Measurements from ENCODE around the gene TPST1.
"Not testable (repeated sequence)": the region's sequence is repeated elsewhere in the genome, so short reads cannot be mapped to it uniquely, and the experiment has no call there.

TPST1 gene

GRCh38 chr7:66188645-66189044 is 16.5 kb upstream of the TPST1 start:
- no peak for DNase-seq (ENCODE audit: low read depth)

DNA sequence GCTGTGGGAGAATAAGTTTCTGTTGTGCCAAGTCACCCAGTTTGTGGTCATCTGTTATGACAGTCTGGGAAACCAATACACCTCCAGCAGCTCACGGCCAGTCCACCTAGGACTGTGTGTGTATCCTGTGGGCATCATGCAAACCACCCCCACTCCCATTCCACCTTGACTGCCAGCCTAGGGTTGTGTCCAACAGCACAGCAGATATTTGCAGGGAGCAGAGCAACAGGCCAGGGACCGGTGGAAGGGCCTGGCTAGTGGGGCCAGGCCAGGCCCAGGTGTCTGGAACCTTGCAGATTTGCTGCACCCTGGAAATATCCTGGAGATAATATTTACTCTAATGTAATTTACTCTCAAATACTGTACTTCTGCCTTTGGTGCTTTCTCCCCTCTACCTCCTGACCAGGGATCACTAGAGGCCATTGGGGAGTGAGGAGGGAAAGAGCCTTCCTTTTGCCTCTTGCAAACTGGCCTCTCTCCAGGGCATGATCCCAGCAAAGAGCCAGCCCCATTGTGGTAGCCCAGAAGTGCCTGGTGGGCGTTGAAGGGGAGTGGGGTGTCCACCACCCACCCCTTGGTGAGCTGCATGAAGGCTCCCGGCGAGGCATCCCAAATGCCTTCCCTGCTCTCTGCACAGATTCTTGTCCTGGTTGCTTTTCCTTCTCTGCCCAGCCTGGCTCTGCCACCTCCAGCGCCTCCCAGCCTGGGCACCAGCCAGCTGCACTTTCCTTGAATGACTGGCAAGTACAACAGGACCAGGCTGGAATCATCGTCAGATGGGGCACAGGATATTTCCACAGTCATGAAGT is 15.2 kb upstream of the TPST1 start:
- no peak for DNase-seq (ENCODE audit: low read depth)

- DNase-seq (ENCODE audit: low read depth): no peak
Observed at GRCh38 chr7:66190504-66190857, 14.7 kb upstream of the TPST1 start.

DNA sequence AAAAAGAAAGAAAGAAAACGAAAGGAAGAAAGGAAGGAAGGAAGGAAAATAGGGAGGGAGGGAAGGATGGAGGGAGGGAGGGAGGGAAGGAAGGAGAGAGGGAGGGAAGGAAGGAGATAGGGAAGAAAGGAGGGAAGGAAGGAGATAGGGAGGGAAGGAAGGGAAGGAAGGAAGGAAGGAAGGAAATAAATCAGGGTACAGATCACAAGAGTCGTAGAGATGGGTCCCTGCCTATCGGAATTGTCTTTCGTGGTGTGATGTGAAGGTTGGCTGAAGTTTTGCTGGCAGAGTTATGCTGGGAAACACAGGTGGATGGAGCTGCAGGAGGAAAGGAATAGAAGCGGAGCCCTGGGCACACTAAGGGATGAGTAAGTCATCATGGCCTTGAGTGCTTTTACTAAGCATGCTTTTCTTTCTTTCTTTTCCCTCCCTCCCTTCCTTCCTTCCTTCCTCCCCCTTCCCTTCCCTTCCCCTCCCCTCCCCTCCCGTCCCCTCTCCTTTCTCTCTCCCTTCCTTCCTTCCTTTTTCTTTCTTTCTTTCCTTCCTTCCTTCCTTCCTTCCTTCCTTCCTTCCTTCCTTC is 11.9 kb upstream of the TPST1 start:
- DNase-seq (ENCODE audit: low read depth): no peak

GRCh38 chr7:66198469-66198868 is 6.7 kb upstream of the TPST1 start:
- DNase-seq (ENCODE audit: low read depth): no peak

GRCh38 chr7:66198956-66199355 is 6.2 kb upstream of the TPST1 start:
- no peak for DNase-seq (ENCODE audit: low read depth)

DNA sequence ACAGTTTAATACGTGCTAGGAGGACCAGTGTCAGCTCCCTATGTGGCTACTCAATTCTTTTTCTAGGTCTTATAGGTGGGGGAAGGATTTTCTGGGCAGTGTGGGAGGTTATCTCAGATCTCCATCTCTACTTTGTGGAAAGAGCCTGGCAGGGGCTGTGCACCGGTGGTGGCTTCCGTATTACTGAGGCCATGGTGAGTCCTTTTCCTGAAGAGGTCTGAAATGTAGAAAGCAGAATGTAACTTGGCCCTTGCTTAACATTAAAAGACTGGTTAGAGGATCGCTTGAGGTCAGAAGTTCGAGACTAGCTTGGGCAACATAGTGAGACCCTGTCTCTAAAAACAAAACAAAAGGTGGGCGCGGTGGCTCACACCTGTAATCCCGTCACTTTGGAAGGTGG is 2.7 kb upstream of the TPST1 start:
- DNase-seq (ENCODE audit: low read depth): no peak

DNA sequence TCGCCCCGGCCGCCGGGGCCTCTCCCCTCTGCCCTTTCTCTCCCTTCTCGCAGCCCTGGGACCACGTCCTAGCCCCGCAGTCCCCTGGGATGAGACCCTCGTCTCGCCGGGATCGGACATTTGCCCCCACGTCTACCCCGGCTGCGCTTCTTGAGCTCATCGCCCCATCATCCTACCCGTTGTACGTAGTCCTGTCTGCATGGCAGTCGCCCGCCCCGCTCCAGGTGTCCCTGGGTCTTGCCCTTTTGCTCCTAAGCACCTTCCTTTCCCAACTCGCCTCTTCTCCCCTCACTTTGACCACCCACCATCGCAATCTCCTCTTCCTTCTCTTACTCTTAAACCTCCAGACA is 582 bp downstream of the TPST1 start:
- no peak for DNase-seq (ENCODE audit: low read depth)

- DNase-seq (ENCODE audit: low read depth): no peak
Observed at GRCh38 chr7:66206119-66206933, 1.2 kb downstream of the TPST1 start.

DNA sequence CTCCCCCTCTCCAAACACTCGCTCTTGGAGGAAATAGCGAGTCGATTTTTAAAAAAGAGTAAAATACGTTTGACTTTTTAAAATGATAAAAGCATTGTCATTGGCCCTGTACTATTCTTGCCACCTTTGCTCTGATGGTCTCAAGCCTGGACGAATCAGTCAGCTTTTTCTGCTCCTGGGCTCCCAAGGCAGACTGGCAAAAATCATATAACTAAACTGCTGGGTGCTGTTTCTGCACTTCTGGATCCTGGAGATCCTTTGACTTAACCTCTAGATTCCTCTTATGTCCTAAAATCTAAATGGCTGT is 1.8 kb downstream of the TPST1 start:
- DNase-seq (ENCODE audit: low read depth): no peak

- no peak for DNase-seq (ENCODE audit: low read depth)
Observed at GRCh38 chr7:66207540-66207939, 2.4 kb downstream of the TPST1 start.

GRCh38 chr7:66211429-66211828 is 6.3 kb downstream of the TPST1 start:
- DNase-seq (ENCODE audit: low read depth): no peak

DNA sequence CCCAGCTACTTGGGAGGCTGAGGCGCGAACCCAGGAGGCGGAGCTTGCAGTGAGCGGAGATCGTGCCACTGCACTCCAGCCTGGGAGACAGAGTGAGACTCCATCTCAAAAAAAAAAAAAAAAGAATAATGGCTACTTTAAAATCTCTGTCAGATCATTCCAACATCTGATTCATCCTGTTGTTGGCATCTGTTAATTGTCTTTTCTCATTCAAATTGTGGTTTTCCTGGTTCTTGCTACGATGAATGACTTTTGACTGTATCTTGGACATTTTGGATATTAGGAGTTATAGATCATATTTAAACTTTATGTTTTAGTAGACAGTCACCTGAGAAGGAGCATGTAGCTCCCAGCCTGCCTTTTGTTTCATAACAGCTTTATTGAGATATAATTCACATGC is 8.5 kb downstream of the TPST1 start:
- DNase-seq (ENCODE audit: low read depth): no peak

- no peak for DNase-seq (ENCODE audit: low read depth)
Observed at GRCh38 chr7:66216687-66217086, 11.6 kb downstream of the TPST1 start.

DNA sequence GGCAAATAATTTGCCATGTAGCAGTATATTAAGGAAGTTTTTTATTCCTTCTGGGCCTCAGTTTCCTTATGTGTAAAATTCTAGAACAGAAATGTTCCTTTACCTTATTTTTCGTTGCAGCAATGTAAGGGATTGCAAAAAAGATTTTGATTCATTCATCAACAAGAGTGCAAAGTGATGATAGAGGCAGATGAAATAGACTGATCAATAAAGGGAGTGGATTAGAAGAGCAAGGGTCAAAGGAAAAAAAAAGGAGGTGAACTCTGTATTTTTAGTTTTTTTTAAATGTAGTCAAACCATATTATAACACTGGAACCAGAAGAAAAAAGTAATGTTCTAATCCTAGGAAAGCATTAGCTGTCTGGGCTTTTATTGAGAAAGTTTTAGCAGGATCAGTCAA is 14.7 kb downstream of the TPST1 start:
- DNase-seq (ENCODE audit: low read depth): no peak

GRCh38 chr7:66221442-66221841 is 16.3 kb downstream of the TPST1 start:
- no peak for DNase-seq (ENCODE audit: low read depth)

GRCh38 chr7:66227808-66228207 is 22.7 kb downstream of the TPST1 start:
- no peak for DNase-seq (ENCODE audit: low read depth)

DNA sequence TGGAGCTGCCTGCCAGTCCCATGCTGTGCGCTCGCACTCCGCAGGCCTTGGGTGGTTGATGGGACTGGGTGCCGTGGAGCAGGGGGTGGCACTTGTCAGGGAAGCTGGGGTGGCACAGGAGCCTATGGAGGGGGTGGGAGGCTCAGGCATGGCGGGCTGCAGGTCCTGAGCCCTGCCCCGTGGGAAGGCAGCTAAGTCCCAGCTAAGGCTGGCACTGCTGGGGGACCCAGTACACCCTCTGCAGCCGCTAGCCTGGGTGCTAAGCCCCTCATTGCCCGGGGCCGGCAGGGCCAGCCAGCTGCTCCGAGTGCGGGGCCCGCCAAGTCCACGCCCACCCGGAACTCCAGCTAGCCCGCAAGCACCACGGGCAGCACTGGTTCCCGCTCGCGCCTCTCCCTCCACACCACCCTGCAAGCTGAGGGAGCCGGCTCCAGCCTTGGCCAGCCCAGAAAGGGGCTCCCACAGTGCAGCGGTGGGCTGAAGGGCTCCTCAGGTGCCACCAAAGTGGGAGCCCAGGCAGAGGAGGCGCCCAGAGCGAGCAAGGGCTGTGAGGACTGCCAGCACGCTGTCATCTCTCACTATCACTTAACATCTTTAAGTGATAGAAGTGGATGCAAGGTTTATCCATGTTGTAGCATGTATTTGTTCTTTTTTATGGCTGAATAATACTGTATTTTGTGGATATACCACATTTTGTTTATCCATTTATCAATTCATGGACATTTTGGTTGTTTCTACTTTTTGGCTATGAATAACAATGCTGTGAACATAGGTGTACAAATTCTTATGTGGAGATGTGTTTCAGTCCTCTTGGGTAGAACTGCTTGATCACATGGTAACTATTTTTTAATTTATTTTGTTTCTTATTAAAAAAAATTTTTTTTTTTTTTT is 26.4 kb downstream of the TPST1 start:
- DNase-seq (ENCODE audit: low read depth): not testable (repeated sequence)

DNA sequence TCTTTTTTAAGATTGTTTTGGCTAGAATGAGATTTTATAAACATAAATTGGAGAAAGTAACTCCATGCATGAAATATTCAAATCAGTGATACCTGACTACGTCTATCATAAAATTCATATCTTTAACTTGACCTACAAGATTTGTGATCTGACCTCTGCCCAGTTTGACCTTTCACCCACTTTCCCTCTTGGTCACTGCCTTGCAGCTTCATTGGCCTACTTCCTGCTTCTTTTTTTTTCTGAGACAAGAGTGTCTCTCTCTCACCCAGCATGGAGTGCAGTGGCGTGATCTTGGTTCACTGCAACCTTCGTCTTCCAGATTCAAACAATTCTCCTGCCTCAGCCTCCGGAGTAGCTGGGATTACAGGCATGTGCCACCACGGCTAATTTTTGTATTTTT is 28.5 kb downstream of the TPST1 start:
- DNase-seq (ENCODE audit: low read depth): no peak

DNA sequence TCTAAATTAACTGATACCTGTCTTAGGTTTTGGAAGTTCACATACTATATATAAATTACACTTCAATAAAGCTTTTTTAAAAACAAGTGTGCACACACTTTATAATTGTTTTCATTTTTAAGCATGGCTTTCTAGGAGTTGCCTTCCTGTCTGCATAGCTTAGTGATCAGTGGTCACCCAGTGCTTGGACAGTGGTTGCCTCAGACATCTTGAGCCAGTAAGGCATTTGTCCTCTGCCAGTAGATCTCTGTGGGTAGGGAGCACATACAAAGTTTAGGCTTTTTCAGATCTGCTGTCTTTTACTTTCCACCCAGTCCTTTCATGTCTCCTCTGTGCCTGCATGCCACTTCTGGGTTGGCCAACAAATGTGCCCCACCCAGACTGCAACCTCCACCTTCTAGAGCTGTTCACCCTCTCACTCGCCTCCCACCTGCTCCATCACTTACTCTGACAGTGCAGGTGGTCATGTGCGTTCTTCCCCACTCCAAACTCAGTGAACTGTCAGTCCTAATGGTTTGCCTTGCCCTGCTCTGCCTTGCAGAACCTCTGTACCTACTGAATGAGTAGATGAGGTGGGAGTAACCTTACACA is 31.7 kb downstream of the TPST1 start:
- no peak for DNase-seq (ENCODE audit: low read depth)

DNA sequence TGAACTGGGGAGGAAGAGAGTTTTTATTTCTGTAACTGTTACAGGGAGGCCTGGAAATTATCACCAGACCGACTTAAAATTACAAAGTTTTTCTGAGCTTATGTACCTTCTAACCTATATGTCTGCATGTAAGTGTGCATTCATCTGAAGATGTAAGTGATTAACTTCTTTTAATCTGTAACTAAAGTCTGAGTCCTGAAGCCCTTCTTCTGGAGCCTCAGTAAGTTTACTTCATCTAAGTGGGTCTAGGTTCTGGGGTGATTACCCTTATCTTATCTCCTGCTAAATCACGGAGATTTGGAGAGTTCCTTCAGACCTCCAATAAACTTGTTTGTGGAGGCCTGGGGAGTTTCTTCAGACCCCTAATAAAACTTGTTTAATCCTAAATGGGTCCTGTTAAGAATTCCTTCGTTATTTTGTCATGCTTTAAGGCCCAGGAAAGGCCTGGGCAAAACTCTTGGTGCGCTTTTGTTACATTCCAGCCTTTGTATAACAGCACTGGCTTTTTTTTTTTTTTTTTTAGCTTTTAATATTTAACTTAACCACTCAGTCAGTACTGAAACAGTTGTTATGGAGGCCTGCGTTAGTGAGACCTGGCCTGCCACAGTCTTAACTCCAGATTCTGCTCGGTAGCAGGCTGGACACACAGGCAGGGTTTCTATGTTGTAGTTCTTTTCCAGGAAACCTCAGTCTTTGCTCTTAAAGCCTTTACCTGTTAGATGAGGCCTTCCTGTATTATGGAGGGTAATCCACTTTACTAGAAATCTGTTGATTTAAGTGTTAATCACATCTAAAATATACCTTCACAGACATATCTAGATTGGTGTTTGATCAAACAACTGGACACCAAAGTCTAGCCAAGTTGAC is 33.0 kb downstream of the TPST1 start:
- no peak for DNase-seq (ENCODE audit: low read depth)

All from stimulated activated CD8-positive, alpha-beta memory T cell treated with anti-CD3 and anti-CD28 coated beads, Interleukin-12 subunit alpha, Interleukin-12 subunit beta, amount 100 ng/mL, for 4 hours (primary cell).